Tibial artery (tissue), 4 donors: Measurements from ENCODE around the gene SRSF4.
"Not testable (repeated sequence)": the region's sequence is repeated elsewhere in the genome, so short reads cannot be mapped to it uniquely, and the experiment has no call there.

ENCODE experiments used
- DNase-seq, 2 donors: peaks; one replicate each; pipeline ENCODE4 v3.0.0-alpha.2; 2019
- H3K27ac ChIP-seq, 2 donors: fragments of 200-600 bp; sonication (generic) in 1 of 2; 1 replicate in 1 of 2; 2 replicates in 1 of 2; pipeline ENCODE4 v1.5.1; 2018 to 2019; ENCODE audit warnings: mild to moderate bottlenecking in 1 of 2
- H3K27me3 ChIP-seq, 2 donors: fragments of 200-600 bp; sonication (generic) in 1 of 2; one replicate each; pipeline versions ENCODE4 v1.5.1 to v1.6.0; 2016 to 2019
- H3K36me3 ChIP-seq, 3 donors: fragments of 200-600 bp; sonication (generic) in 2 of 3; one replicate each; pipeline ENCODE4 v1.5.1; 2016 to 2019; ENCODE audit warnings: mild to moderate bottlenecking in 2 of 3
- H3K4me1 ChIP-seq, 4 donors: fragments of 200-600 bp; sonication (generic) in 2 of 4; 1 replicate in 3 of 4; 2 replicates in 1 of 4; pipeline ENCODE4 v1.5.1; 2016 to 2019
- H3K4me3 ChIP-seq, 2 donors: fragments of 200-600 bp; sonication (generic) in 1 of 2; 1 replicate in 1 of 2; 2 replicates in 1 of 2; pipeline ENCODE4 v1.5.1; 2018 to 2019; ENCODE audit warnings: mild to moderate bottlenecking in 2 of 2
- H3K9me3 ChIP-seq, 3 donors: fragments of 200-600 bp; sonication (generic) in 1 of 3; one replicate each; pipeline ENCODE4 v1.5.1; 2016 to 2019
- CTCF ChIP-seq, 2 experiments: fragments of 200-600 bp in 1 of 2; fragments of 450-650 bp in 1 of 2; IDR thresholded peaks; one replicate each; pipeline ENCODE4 v1.5.1; 2017 to 2019; ENCODE audit warnings: antibody characterized with exemption in 2 of 2, mild to moderate bottlenecking in 1 of 2, moderate library complexity in 1 of 2
- intact Hi-C: fragments of 100-400 bp; cut with DNase I; formaldehyde crosslinking; loops from one replicate; pipeline ENCODE4 v1.15.0; 2023; ENCODE audit warnings: low total_unique reads

Gene SRSF4

GRCh38 chr1:29142714-29143113, 39.0 kb downstream of the SRSF4 start:
- no peaks in the 10 kb centered on the region for H3K4me1 ChIP-seq
- H3K27ac ChIP-seq: no peak overlapping the region
- H3K4me3 ChIP-seq: no peak overlapping the region
- DNase-seq: no peak
- H3K9me3 ChIP-seq: no peaks in the 10 kb centered on the region
- no peaks in the 10 kb centered on the region for H3K27me3 ChIP-seq
- TF ChIP-seq CTCF (IDR thresholded peaks at IDR 0.05): no peak
- peaks cover 14 to 46% (median 44%) of the 10 kb centered on the region in 3 donors for H3K36me3 ChIP-seq
- intact Hi-C loops: no loop called here

DNA sequence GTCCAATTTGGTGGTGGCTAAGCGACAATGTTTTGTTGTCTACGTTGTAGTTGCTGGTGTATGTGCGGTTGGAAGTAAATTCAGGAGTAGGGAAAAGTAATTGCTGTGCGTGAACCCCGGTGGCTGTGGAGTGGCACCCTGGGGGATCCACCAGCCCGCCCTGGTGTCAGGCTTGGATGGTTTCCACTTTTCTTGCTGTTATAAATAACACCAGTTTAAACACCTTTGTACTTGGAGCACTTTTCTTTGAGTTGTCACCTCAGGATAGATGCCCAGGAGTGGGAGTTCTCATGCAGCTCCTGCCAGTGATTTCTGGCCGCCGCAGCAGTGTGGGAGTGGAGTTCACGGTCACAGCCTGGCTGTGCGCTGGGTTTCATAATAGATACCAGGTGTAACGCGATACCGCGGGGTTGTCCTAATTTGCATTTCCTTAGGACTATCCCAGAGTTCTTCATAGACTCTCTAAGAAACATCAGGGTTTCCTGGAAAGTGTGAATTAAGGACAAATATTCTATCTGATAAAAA, 45.2 kb downstream of the SRSF4 start:
- no peaks in the 10 kb centered on the region for H3K9me3 ChIP-seq
- no peaks in the 10 kb centered on the region for H3K36me3 ChIP-seq
- H3K4me3 ChIP-seq: no peak overlapping the region
- H3K4me1 ChIP-seq: peaks cover 0 to 12% (median 2%) of the 10 kb centered on the region in 4 donors
- intact Hi-C loops: no loop called here
- DNase-seq: no peak
- H3K27ac ChIP-seq: no peak overlapping the region
- TF ChIP-seq CTCF (IDR thresholded peaks at IDR 0.05): no peak
- H3K27me3 ChIP-seq: peaks cover 0 to 6% of the 10 kb centered on the region in 2 donors

DNA sequence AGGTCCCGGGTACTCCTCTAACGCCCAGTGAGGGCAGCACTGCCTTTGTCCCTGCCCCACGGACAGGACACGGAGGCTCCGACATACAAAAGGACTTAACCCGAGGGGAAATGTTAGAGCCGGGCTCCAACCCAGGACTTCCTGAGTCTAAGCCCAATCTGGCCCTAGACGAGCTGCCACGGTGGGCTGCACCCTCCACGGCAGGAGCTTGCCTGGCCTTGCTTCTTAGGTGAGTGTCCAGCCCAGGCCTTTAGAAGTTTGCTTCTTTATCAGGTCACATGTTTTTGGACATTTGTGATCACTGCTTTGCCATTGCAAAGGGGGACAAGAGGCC, 47.0 kb downstream of the SRSF4 start:
- intact Hi-C loops: no loop called here
- no peak overlapping the region for H3K4me3 ChIP-seq
- DNase-seq: no peak

DNA sequence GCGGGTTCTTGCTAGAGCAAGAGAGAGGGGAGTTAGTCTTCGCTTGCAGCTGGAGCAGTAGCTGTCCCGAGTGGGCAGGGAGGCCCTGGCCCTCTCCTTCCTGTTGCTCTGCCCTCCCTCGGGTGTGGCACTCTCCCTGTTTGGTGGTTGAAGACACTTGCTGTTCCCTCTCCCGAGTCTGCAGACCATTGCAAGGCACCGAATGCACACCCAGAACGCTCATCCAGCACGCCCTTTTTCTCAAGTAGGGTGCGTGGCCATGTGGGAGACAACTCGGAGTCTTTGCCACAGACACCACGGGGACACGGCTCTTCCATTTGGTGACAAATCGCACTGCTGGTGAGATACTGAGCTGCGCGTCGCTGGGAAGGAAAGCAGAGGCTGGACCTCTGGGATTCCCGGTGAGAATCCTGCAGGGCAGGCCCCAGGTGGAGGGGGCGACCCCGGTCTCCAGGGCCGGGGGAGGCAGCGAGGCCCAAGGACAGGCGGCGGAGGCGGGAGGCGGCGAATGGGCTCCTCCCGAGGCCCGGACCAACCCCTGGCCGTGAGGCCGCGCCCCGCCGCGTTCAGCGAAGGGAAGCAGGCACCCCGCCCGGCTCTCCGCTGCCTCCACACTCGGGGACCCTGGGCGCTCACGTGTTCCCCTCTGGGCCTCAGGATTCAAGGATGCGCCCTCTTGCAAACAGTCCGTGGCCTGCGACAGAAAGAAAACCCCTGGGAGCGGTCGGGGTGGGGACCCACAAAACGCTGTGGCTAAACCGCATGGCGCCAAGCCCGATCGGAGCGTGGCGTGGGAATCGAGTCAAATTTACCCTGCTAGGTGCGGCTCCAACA, 47.6 kb downstream of the SRSF4 start:
- no peak overlapping the region for H3K4me3 ChIP-seq
- DNase-seq: no peak
- no peak overlapping the region for H3K27ac ChIP-seq
- peaks cover 0 to 12% (median 2%) of the 10 kb centered on the region in 4 donors for H3K4me1 ChIP-seq
- intact Hi-C loops: no loop called here
- no peak for TF ChIP-seq CTCF (IDR thresholded peaks at IDR 0.05)
- H3K27me3 ChIP-seq: peaks cover 0 to 6% of the 10 kb centered on the region in 2 donors
- H3K36me3 ChIP-seq: no peaks in the 10 kb centered on the region
- H3K9me3 ChIP-seq: no peaks in the 10 kb centered on the region

More for the DNA sequence above, 47.0 kb downstream of the SRSF4 start:
- Histone ChIP-seq H3K27me3 (peaks cover 0 to 6% of the 10 kb centered on the region in 2 donors), H3K4me1 (peaks cover 0 to 12% (median 2%) of the 10 kb centered on the region in 4 donors), H3K9me3 (no peaks in the 10 kb centered on the region), H3K36me3 (no peaks in the 10 kb centered on the region), H3K27ac (no peak overlapping the region)
- TF ChIP-seq CTCF (IDR thresholded peaks at IDR 0.05): no peak

DNA sequence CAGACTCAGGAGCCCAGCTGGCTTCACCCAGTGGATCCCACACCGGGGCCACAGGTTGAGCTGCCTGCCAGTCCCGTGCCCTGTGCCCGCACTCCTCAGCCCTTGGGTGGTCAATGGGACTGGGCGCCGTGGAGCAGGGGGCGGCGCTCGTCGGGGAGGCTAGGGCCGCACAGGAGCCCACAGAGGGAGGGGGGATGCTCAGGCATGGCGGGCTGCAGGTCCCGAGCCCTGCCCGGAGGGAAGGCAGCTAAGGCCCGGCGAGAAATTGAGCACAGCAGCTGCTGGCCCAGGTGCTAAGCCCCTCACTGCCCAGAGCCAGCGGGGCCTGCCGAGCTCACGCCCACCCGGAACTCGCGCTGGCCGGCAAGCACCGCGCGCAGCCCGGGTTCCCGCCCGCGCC, 50.6 kb downstream of the SRSF4 start:
- H3K4me1 ChIP-seq, H3K9me3 ChIP-seq, H3K27me3 ChIP-seq, H3K36me3 ChIP-seq, H3K27ac ChIP-seq, H3K4me3 ChIP-seq, intact Hi-C loops, DNase-seq: not testable (repeated sequence)

DNA sequence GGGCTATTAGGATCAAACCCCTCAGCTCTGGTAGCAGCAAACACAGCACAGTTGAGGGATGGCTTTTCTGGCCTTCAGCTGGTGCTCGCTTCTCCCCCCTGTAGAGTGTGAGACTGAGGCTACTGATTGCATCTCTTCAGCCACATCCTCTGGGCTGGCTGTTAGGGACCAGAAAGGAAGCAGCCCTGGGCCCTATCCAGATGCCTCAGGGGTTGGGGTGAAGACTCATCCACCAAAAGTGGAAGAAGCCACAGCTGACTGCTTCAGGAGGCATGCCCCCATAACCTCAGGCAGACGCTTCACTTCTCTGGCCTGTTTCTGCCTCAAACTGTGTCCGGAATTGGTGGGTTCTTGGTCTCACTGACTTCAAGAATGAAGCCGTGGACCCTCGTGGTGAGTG, 51.8 kb downstream of the SRSF4 start:
- Histone ChIP-seq H3K9me3 (no peaks in the 10 kb centered on the region), H3K36me3 (no peaks in the 10 kb centered on the region), H3K4me3 (no peak overlapping the region), H3K27me3 (peaks cover 0 to under 1% of the 10 kb centered on the region in 2 donors), H3K4me1 (peaks cover 0 to 9% (median 4%) of the 10 kb centered on the region in 4 donors), H3K27ac (no peak overlapping the region)
- TF ChIP-seq CTCF (IDR thresholded peaks at IDR 0.05): no peak
- DNase-seq: no peak
- intact Hi-C loops: no loop called here
